Right cardiac atrium (tissue), 5 donors: ENCODE results near the gene RTL1. TPM values are rescaled to one million over a fixed set of nuclear protein-coding genes. Genes with fewer than 3 reads are reported as not detected.
A peak's percentile ranks its signal among the peaks of the same experiment; 100 is the strongest.

Source experiments
- ATAC-seq, 2 donors: fragments of 200-7000 bp; cut with Tn5 transposase; one replicate each; pipeline versions ENCODE4 v1.8.0 to v1.9.1; 2020; ENCODE audit warnings: moderate library complexity in 2 of 2, mild to moderate bottlenecking in 1 of 2
- DNase-seq, 3 donors: peaks; one replicate each; pipeline ENCODE4 v3.0.0-alpha.2; 2020
- H3K27ac ChIP-seq: one replicate; pipeline ENCODE4 v1.5.1; 2013; ENCODE audit warnings: mild to moderate bottlenecking, low read length, control low read depth, moderate library complexity
- H3K27me3 ChIP-seq: one replicate; pipeline ENCODE4 v1.6.1; 2013; ENCODE audit not compliant: control insufficient read depth, insufficient read depth
- H3K4me1 ChIP-seq: one replicate; pipeline ENCODE4 v1.6.1; 2013; ENCODE audit warnings: low read length; ENCODE audit not compliant: control insufficient read depth, insufficient read depth
- H3K4me3 ChIP-seq: one replicate; pipeline ENCODE4 v1.5.1; 2013; ENCODE audit warnings: low read length, control low read depth
- H3K9me3 ChIP-seq: one replicate; pipeline ENCODE4 v1.6.1; 2013; ENCODE audit warnings: low read length; ENCODE audit not compliant: control insufficient read depth
- WGBS: extraction: QIAGEN DNeasy Blood & Tissue Kit; methylation state at CpG from one replicate; pipeline ENCODE4 v1.1.7; 2013; 5-methylcytosine and 5-hydroxymethylcytosine counted together
- intact Hi-C, 4 donors: fragments of 100-400 bp; cut with DNase I; formaldehyde crosslinking; loops; one replicate each; pipeline versions ENCODE4 v1.11.0 to v1.14.0; 2022 to 2023
- polyA plus RNA-seq: library from polyadenylated mRNA; stranded (reverse); fragments of 200-250 nt; gene quantifications from one replicate; pipeline ENCODE4 v1.2.3, GENCODE V29; 2013
- total RNA-seq, 4 donors: library from RNA; stranded (reverse); fragmentation: NEBNext Ultra II Directional; extraction: Animal tissue kit (Norgen Biotek cat#: 25700); gene quantifications; one replicate each; pipeline ENCODE4 v1.2.1, GENCODE V29; 2021
- donor health status: healthy with polysubstance abuse.
- donor health status: DM: no; HTN: yes; CAD: no.
- donor health status: DM: no; HTN: no; CAD: no.
- donor health status: DM: no; HTN: yes; CAD: no; lungs with severe emphysema.
- donor health status: DM: yes; HTN: yes; CAD: no.

Gene RTL1
- total and polyA plus RNA-seq, 5 donors = 0.05 TPM; not detected in 4

DNA sequence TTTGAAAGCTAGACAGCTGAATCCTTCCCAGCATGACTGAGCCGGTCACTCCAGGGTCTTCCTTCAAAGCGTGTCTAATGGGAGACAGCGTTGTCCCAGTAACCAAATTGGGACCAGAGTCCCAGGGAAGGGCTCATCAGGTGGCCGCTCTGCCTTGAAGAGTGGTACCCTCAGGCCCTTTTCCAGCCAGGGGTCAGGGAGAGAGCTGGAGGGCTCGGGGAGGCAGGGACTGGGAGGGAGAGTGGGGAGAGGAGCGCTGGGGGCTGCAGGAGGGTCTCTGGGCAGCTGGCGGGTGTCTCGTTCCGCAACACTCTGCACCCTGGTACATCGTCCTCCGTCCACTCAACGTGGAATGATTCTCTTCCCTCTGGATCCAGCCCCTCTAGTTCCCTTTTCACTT is 1.6 kb upstream of the RTL1 start:
- WGBS = 49% methylated on average over 12 of the region's 12 CpGs
- no peak for DNase-seq
- Histone ChIP-seq H3K4me1 (no peaks in the 10 kb centered on the region), H3K27ac (no peak overlapping the region), H3K4me3 (no peak overlapping the region), H3K9me3 (no peaks in the 10 kb centered on the region), H3K27me3 (no peaks in the 10 kb centered on the region)
- no peak for ATAC-seq
- intact Hi-C loops = no loop called here

DNA sequence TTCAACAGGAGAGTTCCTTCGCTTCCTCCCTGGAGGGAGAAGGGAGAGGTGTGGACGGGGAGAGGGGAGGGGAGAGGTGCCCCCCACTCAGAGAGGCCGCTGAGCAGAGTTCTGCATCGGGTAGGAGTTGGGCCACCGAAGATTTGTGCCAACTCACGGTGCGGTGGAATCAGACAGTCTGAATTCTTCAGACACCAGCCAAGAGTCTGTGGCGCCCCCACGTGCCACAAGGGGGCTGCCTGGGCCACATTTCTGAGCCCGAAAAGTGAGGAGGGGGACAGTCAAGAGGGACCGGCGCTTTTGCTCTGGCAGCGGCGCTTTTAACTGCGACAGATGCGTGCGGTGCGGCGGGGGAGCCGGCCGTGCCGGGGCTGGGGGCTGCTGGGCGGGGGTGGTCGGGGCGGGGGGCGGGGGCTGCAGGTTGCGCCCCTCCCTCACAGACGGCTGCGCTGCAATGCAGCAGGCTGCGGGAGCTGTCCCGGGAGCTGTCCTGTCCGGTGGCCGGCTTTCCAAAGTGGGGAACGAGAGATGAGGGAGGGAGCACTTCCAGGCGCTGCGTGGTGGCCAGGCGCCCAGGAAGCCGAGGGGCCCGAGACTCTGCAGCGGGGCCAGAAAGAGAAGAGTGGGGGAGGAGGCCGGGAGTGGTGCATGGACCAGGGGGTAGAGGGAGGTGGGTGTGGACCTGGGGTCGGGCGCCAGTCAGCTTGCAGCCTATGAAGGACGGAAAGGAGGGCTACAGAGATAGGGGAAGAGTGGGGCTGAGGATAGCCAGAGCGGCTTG is 975 bp upstream of the RTL1 start:
- intact Hi-C loops = no loop called here
- Histone ChIP-seq H3K27ac (no peak overlapping the region), H3K9me3 (no peaks in the 10 kb centered on the region), H3K4me1 (no peaks in the 10 kb centered on the region), H3K27me3 (no peaks in the 10 kb centered on the region), H3K4me3 (no peak overlapping the region)
- peak in 2 of 3 donors; percentile 72 to 75 for DNase-seq
- ATAC-seq = peak; percentile 27 to 52
- WGBS = 19% methylated on average over 45 of the region's 45 CpGs

DNA sequence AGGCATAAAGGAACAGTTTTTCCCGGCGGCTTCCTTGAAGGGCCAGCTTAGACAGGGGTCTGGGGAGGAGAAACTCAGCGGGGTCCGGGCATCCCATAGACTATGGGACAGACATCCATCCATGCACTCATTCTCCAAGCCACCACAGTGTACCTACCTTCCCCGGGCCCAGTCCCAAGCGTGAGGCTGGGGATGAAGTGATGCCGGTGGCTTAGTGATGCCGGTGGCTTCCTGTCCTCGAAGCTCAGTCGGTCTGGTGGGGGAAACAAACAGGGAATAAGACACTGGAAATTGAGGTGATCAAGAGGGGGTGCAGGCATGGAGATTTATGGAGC is 421 bp downstream of the RTL1 start:
- Histone ChIP-seq H3K27me3 (no peaks in the 10 kb centered on the region), H3K4me3 (no peak overlapping the region), H3K4me1 (peaks cover 2% of the 10 kb centered on the region), H3K27ac (no peak overlapping the region), H3K9me3 (no peaks in the 10 kb centered on the region)
- 77% methylated on average over 10 of the region's 10 CpGs for WGBS
- intact Hi-C loops = no loop called here
- DNase-seq (no peak), ATAC-seq (no peak)

DNA sequence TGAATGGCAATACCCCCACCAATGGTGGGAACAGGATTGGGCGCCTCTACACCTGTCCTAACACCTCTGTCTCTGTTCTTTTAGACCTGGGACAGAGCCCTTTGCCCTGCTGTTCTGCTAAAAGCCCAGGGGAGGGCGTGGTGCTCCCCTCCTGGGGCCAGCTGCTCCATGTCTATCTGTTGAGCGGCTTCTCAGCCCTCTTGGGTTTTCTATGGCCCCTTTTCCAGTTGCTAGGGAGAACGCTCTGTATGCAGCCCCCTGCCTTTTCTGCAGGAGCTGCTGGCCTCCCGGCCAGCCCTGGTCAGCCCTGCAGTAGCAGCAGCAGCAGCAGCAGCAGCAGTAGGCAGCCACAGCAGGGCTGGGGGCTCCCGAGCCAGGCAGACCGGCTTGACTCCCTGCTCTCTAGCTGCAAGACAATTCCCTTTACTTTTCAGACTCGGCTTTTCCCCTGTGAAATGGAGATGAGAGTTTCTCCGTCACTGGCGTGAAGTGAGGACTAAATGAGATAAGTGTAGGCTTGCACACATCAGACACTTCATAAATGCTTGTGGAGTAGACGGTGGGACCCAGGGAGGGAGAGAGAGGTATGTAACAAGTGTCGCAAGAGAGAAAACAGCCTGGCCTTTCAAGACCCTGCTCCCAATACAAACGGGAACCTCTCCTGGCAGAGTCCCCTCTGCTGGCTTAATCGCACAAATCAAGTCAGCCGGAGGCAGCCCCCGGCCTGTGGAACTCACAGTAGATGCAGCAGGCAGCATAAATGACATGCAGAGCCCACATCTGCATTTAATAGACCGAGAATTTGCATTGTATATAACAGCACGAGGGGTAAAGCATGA is 1.0 kb downstream of the RTL1 start:
- DNase-seq (no peak), ATAC-seq (no peak)
- Histone ChIP-seq H3K4me3 (no peak overlapping the region), H3K27ac (no peak overlapping the region), H3K9me3 (no peaks in the 10 kb centered on the region), H3K27me3 (no peaks in the 10 kb centered on the region), H3K4me1 (peaks cover 2% of the 10 kb centered on the region)
- 57% methylated on average over 18 of the region's 18 CpGs for WGBS
- intact Hi-C loops = no loop called here

DNA sequence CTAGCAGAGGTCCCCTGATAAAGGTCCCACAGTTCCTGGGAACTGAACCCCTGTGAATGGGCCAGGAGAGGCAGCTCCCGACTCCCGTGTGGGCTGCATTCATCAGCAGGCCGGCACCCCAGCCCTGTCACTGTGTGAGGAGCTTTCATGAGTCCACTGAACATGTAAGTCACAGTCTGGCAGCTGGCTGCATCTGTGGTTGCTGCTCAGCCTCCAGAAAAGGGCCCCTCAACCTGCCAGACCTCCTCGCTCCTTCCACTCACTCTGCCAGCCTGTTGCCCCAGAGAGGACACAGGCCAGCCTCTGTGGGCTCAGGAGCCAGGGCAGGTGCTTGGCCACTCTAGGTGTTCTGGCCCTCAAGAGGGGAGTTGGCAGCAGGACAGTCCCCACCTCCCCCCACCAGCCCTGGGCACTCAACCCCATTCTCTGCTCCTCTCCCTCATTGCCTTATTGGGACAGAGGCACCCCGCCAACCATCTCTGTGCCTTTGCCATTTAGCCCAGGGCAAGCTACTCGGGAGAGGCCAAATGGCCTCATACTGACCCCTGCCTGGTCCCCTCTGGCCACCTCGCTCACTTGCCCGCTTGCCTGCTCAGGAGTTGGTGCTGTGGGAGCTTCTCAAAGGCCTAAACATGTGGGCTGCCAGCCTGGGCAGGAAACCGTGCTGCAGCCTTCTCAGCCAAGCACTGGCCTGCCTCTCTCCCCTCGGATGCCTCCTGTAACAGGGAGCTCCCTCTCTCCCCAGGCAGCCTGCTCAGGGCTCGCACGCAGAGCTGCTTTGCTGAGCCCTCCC is 1.9 kb downstream of the RTL1 start:
- Histone ChIP-seq H3K27ac (no peak overlapping the region), H3K4me3 (no peak overlapping the region), H3K27me3 (no peaks in the 10 kb centered on the region), H3K9me3 (no peaks in the 10 kb centered on the region), H3K4me1 (peaks cover 2% of the 10 kb centered on the region)
- intact Hi-C loops = no loop called here
- WGBS = 88% methylated on average over 12 of the region's 12 CpGs
- no peak for DNase-seq
- ATAC-seq = no peak

DNA sequence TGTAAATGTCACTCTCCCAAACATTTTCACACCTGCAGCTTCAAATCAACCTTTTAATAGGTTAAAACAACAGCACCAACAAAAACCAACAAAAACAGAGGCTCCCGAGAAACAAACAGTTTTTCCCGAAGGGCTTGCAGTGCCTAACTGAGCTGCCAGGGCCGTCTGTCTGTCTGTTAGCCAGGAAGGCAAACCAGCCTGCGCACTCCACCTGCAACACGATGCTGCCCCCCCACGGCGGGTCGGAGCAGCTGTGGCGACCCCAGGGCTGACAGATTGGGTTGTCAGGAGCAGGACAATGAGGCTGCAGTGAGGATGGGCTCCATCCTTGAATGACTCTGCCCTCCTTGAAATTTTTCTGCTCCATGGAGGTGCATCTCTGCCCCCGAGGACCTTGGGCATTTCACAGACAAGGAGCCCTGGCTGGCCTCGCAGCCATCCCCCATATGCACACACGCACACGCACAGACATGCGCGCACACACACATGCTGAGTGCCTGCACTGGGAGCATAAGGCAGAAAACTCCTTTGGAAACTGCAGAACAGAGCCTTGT is 2.6 kb downstream of the RTL1 start:
- Histone ChIP-seq H3K4me3 (no peak overlapping the region), H3K9me3 (no peaks in the 10 kb centered on the region), H3K27me3 (no peaks in the 10 kb centered on the region), H3K4me1 (peaks cover 2% of the 10 kb centered on the region), H3K27ac (no peak overlapping the region)
- WGBS = 55% methylated on average over 15 of the region's 15 CpGs
- DNase-seq (no peak), ATAC-seq (no peak)
- intact Hi-C loops = no loop called here

DNA sequence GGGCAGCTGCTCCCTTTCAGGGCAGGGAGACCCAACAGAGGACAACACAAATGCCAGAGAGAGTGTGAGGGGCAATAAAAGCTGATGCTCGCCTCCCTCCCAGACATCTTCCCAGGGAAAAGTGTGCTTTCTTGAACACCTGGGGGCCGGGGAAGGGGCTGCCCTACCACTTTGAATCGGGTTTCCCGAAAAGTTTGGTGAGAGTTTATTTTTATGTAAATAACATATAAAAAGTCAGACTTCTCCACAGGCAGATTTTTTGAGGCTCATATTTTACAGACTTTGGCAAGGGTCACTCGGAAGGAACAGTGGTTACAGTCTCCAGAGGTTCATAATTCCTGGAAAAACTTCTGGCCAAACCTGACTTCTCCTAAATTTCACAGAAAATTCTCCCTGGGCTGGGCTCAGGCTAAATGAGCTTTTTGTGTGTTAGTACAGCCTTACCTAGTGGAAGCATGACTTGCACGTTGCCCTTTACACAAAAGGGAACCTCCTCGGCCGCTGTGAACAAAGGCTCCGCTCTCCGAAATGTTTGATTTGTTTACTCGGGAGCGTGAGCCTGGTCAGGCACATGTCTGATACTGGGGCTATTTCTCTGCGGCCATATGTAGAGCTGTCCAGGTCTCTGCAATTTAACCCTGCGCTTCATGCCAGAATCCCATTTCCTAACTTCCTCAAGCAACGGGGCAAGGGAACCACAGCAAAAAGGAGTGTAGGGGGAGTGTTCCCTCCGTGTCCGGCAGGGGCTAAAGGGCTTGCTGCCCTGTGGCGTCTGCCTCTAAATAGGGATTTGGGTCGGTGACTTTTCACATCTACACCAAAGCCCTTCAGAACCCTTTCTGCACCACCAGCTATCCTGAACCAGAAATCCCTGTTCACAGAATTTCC is 3.4 kb downstream of the RTL1 start:
- Histone ChIP-seq H3K9me3 (no peaks in the 10 kb centered on the region), H3K27ac (no peak overlapping the region), H3K4me3 (no peak overlapping the region), H3K27me3 (no peaks in the 10 kb centered on the region), H3K4me1 (peaks cover 2% of the 10 kb centered on the region)
- 13% methylated on average over 19 of the region's 19 CpGs for WGBS
- ATAC-seq (peak; percentile 35 to 43), DNase-seq (no peak)
- intact Hi-C loops = no loop called here

DNA sequence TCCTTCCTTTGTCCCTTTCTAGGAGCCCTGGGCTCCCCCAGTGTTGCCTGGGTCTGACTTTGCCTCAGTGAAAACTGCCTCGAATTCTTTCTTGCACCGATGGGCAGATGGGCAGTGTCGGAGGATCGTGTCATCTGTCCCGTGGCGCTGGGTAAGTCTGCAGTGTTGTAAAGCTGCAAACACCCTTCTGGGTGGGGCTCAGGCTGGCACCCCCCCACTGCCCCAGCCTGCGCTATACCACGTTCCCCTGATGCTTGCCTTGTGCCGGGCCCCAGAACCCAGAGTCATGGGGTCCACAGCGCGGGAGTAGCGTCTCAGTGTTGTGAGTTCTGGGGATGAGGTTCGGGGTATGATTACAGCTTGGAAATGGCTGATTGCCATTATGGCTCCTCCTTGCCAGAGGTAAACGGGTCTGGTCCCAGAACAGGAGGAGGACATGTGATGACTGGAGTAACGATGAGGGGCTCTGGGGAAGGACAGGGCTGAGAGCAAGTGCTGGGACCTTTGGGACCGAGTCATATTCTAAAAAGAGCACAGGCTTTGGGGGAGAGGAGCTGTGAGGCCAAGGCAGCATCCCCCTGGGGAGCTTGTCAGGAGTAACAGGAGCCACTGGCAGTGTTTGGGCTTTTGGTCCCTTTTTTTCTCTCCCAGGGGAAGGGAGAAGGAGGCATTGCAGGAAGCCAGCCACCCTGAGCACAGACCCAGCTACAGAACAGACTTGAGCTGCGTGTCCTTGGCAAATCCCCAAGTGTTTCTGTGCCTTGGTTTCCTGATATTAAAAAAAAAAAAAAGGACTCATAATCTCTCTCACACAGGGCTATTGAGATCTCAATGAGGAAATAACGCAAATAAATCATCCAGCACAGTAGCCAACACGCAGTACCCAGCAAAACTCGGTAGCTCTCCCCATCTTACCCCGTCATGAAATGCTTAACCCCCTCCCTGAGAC is 4.3 kb downstream of the RTL1 start:
- WGBS = 45% methylated on average over 21 of the region's 21 CpGs

DNA sequence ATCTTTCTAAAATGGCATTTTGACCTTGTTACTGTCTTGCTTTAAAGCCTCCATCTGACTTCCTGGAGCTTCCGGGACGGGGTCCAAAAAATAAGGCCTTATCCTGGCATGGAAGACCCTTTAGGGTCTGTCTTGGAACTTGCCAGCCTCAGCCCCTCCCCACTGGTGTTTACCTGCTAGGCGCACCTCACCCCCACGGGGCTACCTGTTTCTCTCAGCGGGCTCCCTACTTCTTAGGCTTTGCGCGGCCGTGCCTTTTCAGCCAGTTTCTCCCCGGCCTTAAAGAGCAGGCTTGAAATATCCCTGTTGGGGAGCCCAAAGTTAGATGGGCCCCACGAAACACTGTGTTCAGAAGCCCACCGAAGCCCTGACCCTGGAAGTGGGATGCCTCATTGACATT is 5.1 kb downstream of the RTL1 start:
- intact Hi-C loops = no loop called here
- Histone ChIP-seq H3K27ac (no peak overlapping the region), H3K27me3 (no peaks in the 10 kb centered on the region), H3K4me1 (peaks cover 2% of the 10 kb centered on the region), H3K9me3 (no peaks in the 10 kb centered on the region), H3K4me3 (no peak overlapping the region)
- DNase-seq (no peak), ATAC-seq (no peak)
- 62% methylated on average over 11 of the region's 11 CpGs for WGBS

More for the DNA sequence above, 4.3 kb downstream of the RTL1 start:
- Histone ChIP-seq H3K9me3 (no peaks in the 10 kb centered on the region), H3K4me1 (peaks cover 2% of the 10 kb centered on the region), H3K27me3 (no peaks in the 10 kb centered on the region), H3K4me3 (no peak overlapping the region), H3K27ac (no peak overlapping the region)
- DNase-seq = peak in 2 of 3 donors; percentile 31 to 80
- intact Hi-C loops = no loop called here
- ATAC-seq = peak; percentile 39 to 58
